Measurements from ENCODE around the gene SNCAIP.

DNA sequence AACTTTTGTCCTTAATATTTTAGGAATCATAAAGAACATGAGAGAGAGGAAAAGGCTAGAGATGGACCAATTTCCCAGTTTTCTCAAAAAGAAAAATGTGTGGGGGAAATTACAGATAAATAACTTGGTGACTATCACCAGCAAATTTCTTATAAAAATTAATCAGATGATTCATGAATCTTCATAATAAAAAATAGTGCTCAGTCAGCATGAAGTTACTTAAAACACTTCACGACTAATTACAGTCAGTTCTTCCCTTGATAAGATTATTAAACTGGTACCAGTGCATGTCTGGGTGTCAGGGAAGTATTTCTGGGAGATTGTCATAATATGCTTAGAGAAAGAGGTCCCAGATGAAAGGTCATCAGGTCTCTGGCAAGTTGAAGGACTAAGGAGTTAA lies 133.0 kb downstream of the SNCAIP start:
- TF ChIP-seq CTCF (IDR thresholded peaks at IDR 0.05), result no peak
- no peak for TF ChIP-seq POLR2A (IDR thresholded peaks at IDR 0.05)

Measured in lower leg skin (tissue), 3 donors.